Heart left ventricle (tissue), 16 donors: ENCODE measurements around the gene SNX25. TPM values are rescaled to one million over a fixed set of nuclear protein-coding genes. Genes with fewer than 3 reads are reported as not detected.
A peak's percentile ranks its signal among the peaks of the same experiment; 100 is the strongest.

Experiments used
- ATAC-seq, 4 donors: fragments of 200-7000 bp; cut with Tn5 transposase; one replicate each; pipeline ENCODE4 v1.9.1; 2020 to 2022; ENCODE audit warnings: moderate library complexity in 4 of 4, mild to moderate bottlenecking in 3 of 4, moderate number of reproducible peaks in 1 of 4
- DNase-seq, 5 donors: peaks; one replicate each; pipeline ENCODE4 v3.0.0-alpha.2; 2020
- H3K27ac ChIP-seq, 12 donors: fragments of 200-600 bp; sonication (generic) in 4 of 12; one replicate each; pipeline versions ENCODE4 v1.5.0 to v1.8.0; 2016 to 2022; ENCODE audit warnings: mild to moderate bottlenecking in 2 of 12
- H3K27me3 ChIP-seq, 9 donors: fragments of 200-600 bp; sonication (generic) in 2 of 9; one replicate each; pipeline versions ENCODE4 v1.5.1 to v1.8.0; 2016 to 2022; ENCODE audit warnings: mild to moderate bottlenecking in 3 of 9
- H3K36me3 ChIP-seq, 9 donors: fragments of 200-600 bp; sonication (generic) in 2 of 9; one replicate each; pipeline versions ENCODE4 v1.5.0 to v1.8.0; 2018 to 2022; ENCODE audit warnings: mild to moderate bottlenecking in 2 of 9
- H3K4me1 ChIP-seq, 12 donors: fragments of 200-600 bp; sonication (generic) in 4 of 12; one replicate each; pipeline versions ENCODE4 v1.5.0 to v1.8.0; 2016 to 2022; ENCODE audit warnings: mild to moderate bottlenecking in 3 of 12
- H3K4me3 ChIP-seq, 12 donors: fragments of 200-600 bp; sonication (generic) in 4 of 12; one replicate each; pipeline versions ENCODE4 v1.5.0 to v1.8.0; 2017 to 2022; ENCODE audit warnings: mild to moderate bottlenecking in 9 of 12, moderate library complexity in 4 of 12
- H3K9me3 ChIP-seq, 12 donors: fragments of 200-600 bp; sonication (generic) in 4 of 12; one replicate each; pipeline versions ENCODE4 v1.5.0 to v1.8.0; 2016 to 2022; ENCODE audit warnings: mild to moderate bottlenecking in 1 of 12
- POLR2A ChIP-seq, 2 donors: fragments of 450-650 bp; IDR thresholded peaks; one replicate each; pipeline ENCODE4 v1.6.1; 2017; ENCODE audit warnings: antibody characterized with exemption in 2 of 2, mild to moderate bottlenecking in 2 of 2, moderate library complexity in 2 of 2
- WGBS, 4 donors: extraction: QIAGEN DNeasy Blood & Tissue Kit in 2 of 4; methylation state at CpG; one replicate each; pipeline versions ENCODE4 v1.1.5 to v1.1.7; 2013 to 2018; 5-methylcytosine and 5-hydroxymethylcytosine counted together
- intact Hi-C, 10 donors: fragments of 100-400 bp; cut with DNase I; formaldehyde crosslinking; loops; one replicate each; pipeline versions ENCODE4 v1.11.1 to v1.14.2; 2022
- polyA plus RNA-seq, 2 donors: library from polyadenylated mRNA; stranded (reverse); fragments of 200-250 nt; gene quantifications; one replicate each; pipeline ENCODE4 v1.2.3, GENCODE V29; 2013
- total RNA-seq, 9 donors: library from RNA; depleted of rRNA in 2 of 9; stranded (reverse); fragments of >200 nt in 2 of 9; fragmentation: NEBNext Ultra II Directional in 3 of 9; extraction: Animal tissue kit (Norgen Biotek cat#: 25700) in 3 of 9; gene quantifications; one replicate each; pipeline versions ENCODE4 v1.1.0 to v1.2.4, GENCODE V29; 2016 to 2023
- TF ChIP-seq, protein P1 (sequence below), 12 donors: fragments of 200-600 bp; sonication (generic) in 4 of 12; IDR thresholded peaks; one replicate each; pipeline versions ENCODE4 v1.5.0 to v1.8.0; 2018 to 2022; ENCODE audit warnings: antibody characterized with exemption in 12 of 12, mild to moderate bottlenecking in 5 of 12
- donor health status: ischemic (EF 13 %, LVEDD 7.1; RV severe dilation, severe dysfunction).
- donor health status: healthy with polysubstance abuse.
- donor health status: DM: no; HTN: yes; CAD: no.
- donor health status: DM: no; HTN: no; CAD: no.
- donor health status: ischemic (EF 25% LVEDD 6.9; RV normal size, moderate dysfunction).
- donor health status: ischemic (EF 25% LVEDD 5.7; RV mildly dilated, moderate dysfunction).
- donor health status: healthy.
- donor health status: DM: yes; HTN: yes; CAD: no.
- donor health status: ischemic (EF 35%, LVEDD 5.7; RV mildly dilated, moderate dysfunction).
- donor health status: nonischemic (EF 11% LVEDD 7.7; RV severe dilation, severe dysfunction).
- donor health status: DM: yes; HTN: yes; CAD: no.
- donor health status: PGD.
- donor health status: ischemic (EF 29% LVEDD 5.4; RV normal size, mild dysfunction).
- donor health status: nonischemic (EF 23%, LVEDD 6.1; RV moderate dilation, normal function).

SNX25 gene
- total and polyA plus RNA-seq, 11 donors: 3.1 to 12.4 (median 10.1) TPM

DNA sequence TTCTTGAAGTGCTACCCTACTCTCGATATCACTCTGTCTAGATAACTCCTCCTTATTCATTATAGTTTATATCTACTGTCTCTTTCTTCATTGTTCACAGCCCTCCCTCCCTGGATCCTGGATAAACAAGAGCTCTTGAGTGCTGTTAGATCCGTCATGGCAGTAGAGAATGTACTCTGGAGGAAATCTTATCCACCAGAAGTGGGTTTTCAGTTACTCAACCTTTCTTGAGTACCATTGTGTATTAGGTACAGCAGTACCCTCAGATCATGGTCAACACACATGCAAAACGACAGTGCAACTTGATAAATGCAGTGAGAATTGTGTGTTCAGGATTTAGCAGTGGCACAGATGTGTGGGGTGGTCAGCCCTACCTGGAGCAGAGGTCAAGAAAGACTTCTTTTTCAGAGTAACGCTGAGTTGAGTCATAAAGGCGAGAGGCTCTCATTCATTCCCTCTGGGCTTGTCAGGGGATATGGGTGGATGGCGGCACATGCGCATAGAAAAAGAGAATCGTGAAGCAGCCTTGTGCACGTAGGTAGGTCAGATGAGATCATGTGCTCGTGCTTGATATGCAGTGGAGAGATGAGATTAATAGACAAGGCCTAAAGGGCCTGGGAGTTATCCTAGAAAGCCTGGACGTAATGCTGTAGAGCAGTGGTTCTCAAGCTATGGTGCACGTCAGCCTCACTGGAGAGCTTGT, 89.5 kb downstream of the SNX25 start:
- no peaks in the 10 kb centered on the region for H3K4me1 ChIP-seq
- intact Hi-C loops: loop anchor here in 1 of 10 donors (10.0 kb wide), 1 partner anchor 84 kb away; no protein-coding TSS in a partner anchor
- DNase-seq: no peak
- peaks cover 0 to 13% (median 0%) of the 10 kb centered on the region in 9 donors for H3K36me3 ChIP-seq
- no peaks in the 10 kb centered on the region for H3K9me3 ChIP-seq
- TF ChIP-seq POLR2A (IDR thresholded peaks at IDR 0.05): no peak
- TF ChIP-seq, protein P1, sequence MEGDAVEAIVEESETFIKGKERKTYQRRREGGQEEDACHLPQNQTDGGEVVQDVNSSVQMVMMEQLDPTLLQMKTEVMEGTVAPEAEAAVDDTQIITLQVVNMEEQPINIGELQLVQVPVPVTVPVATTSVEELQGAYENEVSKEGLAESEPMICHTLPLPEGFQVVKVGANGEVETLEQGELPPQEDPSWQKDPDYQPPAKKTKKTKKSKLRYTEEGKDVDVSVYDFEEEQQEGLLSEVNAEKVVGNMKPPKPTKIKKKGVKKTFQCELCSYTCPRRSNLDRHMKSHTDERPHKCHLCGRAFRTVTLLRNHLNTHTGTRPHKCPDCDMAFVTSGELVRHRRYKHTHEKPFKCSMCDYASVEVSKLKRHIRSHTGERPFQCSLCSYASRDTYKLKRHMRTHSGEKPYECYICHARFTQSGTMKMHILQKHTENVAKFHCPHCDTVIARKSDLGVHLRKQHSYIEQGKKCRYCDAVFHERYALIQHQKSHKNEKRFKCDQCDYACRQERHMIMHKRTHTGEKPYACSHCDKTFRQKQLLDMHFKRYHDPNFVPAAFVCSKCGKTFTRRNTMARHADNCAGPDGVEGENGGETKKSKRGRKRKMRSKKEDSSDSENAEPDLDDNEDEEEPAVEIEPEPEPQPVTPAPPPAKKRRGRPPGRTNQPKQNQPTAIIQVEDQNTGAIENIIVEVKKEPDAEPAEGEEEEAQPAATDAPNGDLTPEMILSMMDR (IDR thresholded peaks at IDR 0.05): no peak
- H3K27me3 ChIP-seq: no peaks in the 10 kb centered on the region
- H3K27ac ChIP-seq: no peak overlapping the region
- no peak overlapping the region for H3K4me3 ChIP-seq
- ATAC-seq: no peak
- 81 to 91% (median 86%) methylated on average over 12 of the region's 12 CpGs for WGBS, 4 donors

DNA sequence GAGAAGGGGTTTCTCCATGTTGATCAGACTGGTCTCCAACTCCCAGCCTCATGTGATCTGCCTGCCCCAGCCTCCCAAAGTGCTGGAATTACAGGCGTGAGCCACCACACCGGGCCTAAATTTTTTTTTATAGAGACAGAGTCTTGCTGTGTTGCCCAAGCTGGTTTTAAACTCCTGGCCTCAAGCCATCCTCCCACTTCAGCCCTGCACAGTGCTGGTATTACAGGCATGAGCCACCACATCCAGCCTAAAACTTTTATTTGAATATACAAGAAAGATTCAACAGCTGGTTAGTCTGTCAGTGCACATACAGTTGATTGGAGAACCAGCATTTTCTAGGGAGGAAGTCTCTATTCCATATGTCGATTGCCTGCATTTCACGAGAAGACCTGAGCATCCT, 95.1 kb downstream of the SNX25 start:
- WGBS, 4 donors: 84 to 91% (median 86%) methylated on average over 4 of the region's 4 CpGs
- no peak for DNase-seq
- Histone ChIP-seq H3K4me1 (peaks cover 0 to 8% (median 0%) of the 10 kb centered on the region in 12 donors), H3K27ac (no peak overlapping the region), H3K9me3 (no peaks in the 10 kb centered on the region), H3K36me3 (peaks cover 0 to 5% (median 0%) of the 10 kb centered on the region in 9 donors), H3K4me3 (no peak overlapping the region), H3K27me3 (no peaks in the 10 kb centered on the region)
- TF ChIP-seq, protein P1 (IDR thresholded peaks at IDR 0.05): no peak
- no peak for TF ChIP-seq POLR2A (IDR thresholded peaks at IDR 0.05)
- intact Hi-C loops: loop anchor here in 3 of 10 donors (5.0 to 10.0 kb wide), 2 partner anchors 92 to 270 kb away; no protein-coding TSS in a partner anchor
- no peak for ATAC-seq

DNA sequence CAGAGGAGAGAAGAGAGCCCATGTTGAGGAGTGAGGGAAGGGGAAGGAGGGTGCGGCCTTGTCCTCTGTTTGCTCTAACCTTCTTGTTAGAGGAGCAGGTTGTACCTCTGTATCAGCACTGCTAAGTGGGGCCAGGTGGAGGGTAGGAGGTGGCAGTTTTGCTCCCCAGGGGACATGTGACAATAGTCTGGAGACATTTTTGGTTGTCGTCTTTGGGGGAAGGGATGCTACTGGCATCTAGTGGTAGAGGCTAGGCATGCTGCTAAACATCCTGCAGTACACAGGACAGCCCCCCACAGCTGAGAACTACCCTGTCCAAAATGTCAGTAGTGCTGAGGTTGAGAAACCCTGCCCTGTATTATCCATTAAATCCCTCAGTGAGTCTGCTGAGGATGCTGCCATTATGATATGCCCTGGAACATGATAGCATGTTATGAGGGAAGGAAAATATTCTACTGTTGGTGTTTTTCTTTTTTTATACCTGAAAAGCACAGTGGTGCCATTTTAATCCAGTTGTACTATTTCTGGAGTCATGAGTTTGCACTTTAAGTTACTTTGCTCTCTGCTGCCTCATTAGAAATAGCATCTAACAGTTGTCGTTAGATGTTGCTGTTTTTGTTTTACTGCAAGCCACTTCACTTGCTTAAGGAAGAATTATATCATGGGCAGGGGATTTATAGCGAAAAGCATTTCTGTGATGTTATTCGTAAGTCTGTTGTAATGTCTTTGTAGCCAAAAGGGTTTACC, 95.7 kb downstream of the SNX25 start:
- intact Hi-C loops: loop anchor here in 4 of 10 donors (5.0 to 10.0 kb wide), 4 partner anchors 93 to 297 kb away; no protein-coding TSS in a partner anchor
- H3K27me3 ChIP-seq: no peaks in the 10 kb centered on the region
- peaks cover 0 to 5% (median 0%) of the 10 kb centered on the region in 9 donors for H3K36me3 ChIP-seq
- H3K4me1 ChIP-seq: peaks cover 0 to 8% (median 0%) of the 10 kb centered on the region in 12 donors
- H3K4me3 ChIP-seq: no peak overlapping the region
- TF ChIP-seq, protein P1 (IDR thresholded peaks at IDR 0.05): peak in 11 of 12 donors; percentile 23 to 61 (median 43)
- TF ChIP-seq POLR2A (IDR thresholded peaks at IDR 0.05): no peak
- DNase-seq: no peak
- no peaks in the 10 kb centered on the region for H3K9me3 ChIP-seq
- ATAC-seq: peak; percentile 35 to 82 (median 55)
- 69 to 77% (median 76%) methylated on average over 5 of the region's 5 CpGs for WGBS, 4 donors
- H3K27ac ChIP-seq: no peak overlapping the region

DNA sequence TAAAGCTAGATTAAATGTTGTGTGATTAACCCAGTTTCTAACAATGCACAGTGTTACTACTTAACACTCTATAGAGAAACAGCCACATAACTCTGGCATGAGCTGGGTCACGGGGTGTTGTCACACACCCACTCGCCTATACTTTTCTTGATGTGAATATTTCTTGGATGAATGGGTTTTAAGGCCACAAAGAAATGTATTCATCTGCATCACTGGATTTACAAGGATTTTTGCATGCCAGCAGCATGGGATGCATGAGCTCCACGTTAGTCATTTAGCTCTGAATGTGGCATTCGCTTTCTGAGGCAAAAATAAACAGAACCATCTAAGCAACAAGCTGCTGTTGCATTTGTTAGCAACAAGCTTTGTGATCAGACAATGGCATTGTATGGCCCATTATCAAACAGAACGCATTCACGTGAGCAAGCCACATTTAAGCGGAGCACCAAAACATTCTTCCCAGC, 96.6 kb downstream of the SNX25 start:
- DNase-seq (no peak), ATAC-seq (no peak)
- TF ChIP-seq POLR2A (IDR thresholded peaks at IDR 0.05): no peak
- TF ChIP-seq, protein P1 (IDR thresholded peaks at IDR 0.05): no peak
- 89 to 94% (median 91%) methylated on average over 7 of the region's 7 CpGs for WGBS, 4 donors
- no peak overlapping the region for H3K27ac ChIP-seq
- no peaks in the 10 kb centered on the region for H3K9me3 ChIP-seq
- peaks cover 0 to 8% (median 0%) of the 10 kb centered on the region in 12 donors for H3K4me1 ChIP-seq
- H3K4me3 ChIP-seq: no peak overlapping the region
- intact Hi-C loops: loop anchor here in 3 of 10 donors (5.0 to 10.0 kb wide), 3 partner anchors 264 to 296 kb away; no protein-coding TSS in a partner anchor
- H3K36me3 ChIP-seq: peaks cover 0 to 11% (median 7%) of the 10 kb centered on the region in 9 donors
- H3K27me3 ChIP-seq: no peaks in the 10 kb centered on the region
